ENCODE data around the gene SPOCK1. TPM values are rescaled to one million over a fixed set of nuclear protein-coding genes. Genes with fewer than 3 reads are reported as not detected.

The SPOCK1 gene
- polyA plus RNA-seq, 3 donors, result 1.8 to 5.7 (median 2.1) TPM

GRCh38 chr5:137040024-137040423, 459.1 kb downstream of the SPOCK1 start:
- no peak overlapping the region for H2AFZ ChIP-seq (ENCODE audit: insufficient read depth, low read depth, low read length, poor library complexity, severe bottlenecking)
- no peak for TF ChIP-seq CTCF (IDR thresholded peaks at IDR 0.05)
- H3K79me2 ChIP-seq (ENCODE audit: insufficient read depth, low read length), result no peaks in the 10 kb centered on the region
- H3K27me3 ChIP-seq (ENCODE audit: control insufficient read depth in 2 of 2, insufficient read depth in 2 of 2, low read length in 2 of 2), result no peaks in the 10 kb centered on the region
- H3K36me3 ChIP-seq (replicated peaks in 1 of 2; ENCODE audit: control insufficient read depth in 1 of 2, insufficient read depth in 2 of 2, low read length in 2 of 2), result no peaks in the 10 kb centered on the region
- H3K27me3 Mint-ChIP-seq (ENCODE audit: low read depth in 3 of 3), result peaks cover 2 to 5% (median 3%) of the 10 kb centered on the region in 3 donors
- H3K4me2 ChIP-seq (replicated peaks; ENCODE audit: extremely low read depth, low read length, poor library complexity, severe bottlenecking), result no peak overlapping the region
- H3K4me3 Mint-ChIP-seq, result no peak overlapping the region
- no peak overlapping the region for H3K4me3 ChIP-seq (replicated peaks in 1 of 3; ENCODE audit: low read depth in 2 of 3, low read length in 3 of 3)
- H3K9me3 Mint-ChIP-seq, result peaks cover 0 to 9% (median 2%) of the 10 kb centered on the region in 7 donors
- H3K27ac ChIP-seq (ENCODE audit: low read depth in 1 of 2, low read length in 2 of 2), result no peak overlapping the region
- H3K9ac ChIP-seq (ENCODE audit: insufficient read depth, low read length, poor library complexity, severe bottlenecking), result no peak overlapping the region
- no peaks in the 10 kb centered on the region for H3K4me1 ChIP-seq (ENCODE audit: control insufficient read depth in 1 of 2, insufficient read depth in 2 of 2, low read length in 2 of 2)
- H3K4me1 Mint-ChIP-seq, result no peaks in the 10 kb centered on the region
- WGBS (ENCODE audit: insufficient coverage), result 97% methylated on average over 3 of the region's 4 CpGs
- intact Hi-C loops (cut with micrococcal nuclease), result no loop called here
- no peaks in the 10 kb centered on the region for H3K36me3 Mint-ChIP-seq
- no peak for DNase-seq
- no peaks in the 10 kb centered on the region for H4K20me1 ChIP-seq (ENCODE audit: insufficient read depth, low read length)
- H3K27ac Mint-ChIP-seq, result no peak overlapping the region
- peaks cover 4 to 5% of the 10 kb centered on the region in 2 donors for H3K9me3 ChIP-seq (replicated peaks in 1 of 2; ENCODE audit: control insufficient read depth in 1 of 2, insufficient read depth in 1 of 2, low read length in 2 of 2)

GRCh38 chr5:137037848-137038247, 461.3 kb downstream of the SPOCK1 start:
- no peaks in the 10 kb centered on the region for H4K20me1 ChIP-seq (ENCODE audit: insufficient read depth, low read length)
- TF ChIP-seq CTCF (IDR thresholded peaks at IDR 0.05), result no peak
- H3K4me1 Mint-ChIP-seq, result no peaks in the 10 kb centered on the region
- H3K36me3 Mint-ChIP-seq, result no peaks in the 10 kb centered on the region
- no peak overlapping the region for H3K4me3 ChIP-seq (replicated peaks in 1 of 3; ENCODE audit: low read depth in 2 of 3, low read length in 3 of 3)
- no peaks in the 10 kb centered on the region for H3K79me2 ChIP-seq (ENCODE audit: insufficient read depth, low read length)
- no peak overlapping the region for H3K27ac Mint-ChIP-seq
- H3K4me2 ChIP-seq (replicated peaks; ENCODE audit: extremely low read depth, low read length, poor library complexity, severe bottlenecking), result no peak overlapping the region
- no peak overlapping the region for H3K27ac ChIP-seq (ENCODE audit: low read depth in 1 of 2, low read length in 2 of 2)
- H3K27me3 ChIP-seq (ENCODE audit: control insufficient read depth in 2 of 2, insufficient read depth in 2 of 2, low read length in 2 of 2), result no peaks in the 10 kb centered on the region
- no peak overlapping the region for H3K4me3 Mint-ChIP-seq
- H2AFZ ChIP-seq (ENCODE audit: insufficient read depth, low read depth, low read length, poor library complexity, severe bottlenecking), result no peak overlapping the region
- H3K27me3 Mint-ChIP-seq (ENCODE audit: low read depth in 3 of 3), result peaks cover 2 to 8% (median 3%) of the 10 kb centered on the region in 3 donors
- H3K9me3 Mint-ChIP-seq, result peaks cover 0 to 11% (median 2%) of the 10 kb centered on the region in 7 donors
- no peak for DNase-seq
- H3K9ac ChIP-seq (ENCODE audit: insufficient read depth, low read length, poor library complexity, severe bottlenecking), result no peak overlapping the region
- intact Hi-C loops (cut with micrococcal nuclease), result no loop called here
- no peaks in the 10 kb centered on the region for H3K36me3 ChIP-seq (replicated peaks in 1 of 2; ENCODE audit: control insufficient read depth in 1 of 2, insufficient read depth in 2 of 2, low read length in 2 of 2)
- H3K9me3 ChIP-seq (replicated peaks in 1 of 2; ENCODE audit: control insufficient read depth in 1 of 2, insufficient read depth in 1 of 2, low read length in 2 of 2), result peaks cover 4 to 5% of the 10 kb centered on the region in 2 donors
- no peaks in the 10 kb centered on the region for H3K4me1 ChIP-seq (ENCODE audit: control insufficient read depth in 1 of 2, insufficient read depth in 2 of 2, low read length in 2 of 2)
- no CpG with 5 or more reads among the region's 2 CpGs for WGBS (ENCODE audit: insufficient coverage)
